Retinal pigment epithelial cell (primary cell): Measurements from ENCODE around the gene ACTN2.

Experiments
- DNase-seq: peaks from one replicate; pipeline ENCODE4 v3.0.0-alpha.2; 2010; ENCODE audit warnings: low read depth
- H3K4me3 ChIP-seq: 2 replicates; pipeline ENCODE4 v1.5.1; 2011; ENCODE audit warnings: mild to moderate bottlenecking, low read length, control low read depth, moderate library complexity
- CTCF ChIP-seq: conservative IDR thresholded peaks from 2 replicates; pipeline ENCODE4 v1.5.1; 2011; ENCODE audit warnings: low read depth, low read length, control low read depth, inconsistent platforms

The ACTN2 gene

GRCh38 chr1:236809148-236809547, 122.8 kb downstream of the ACTN2 start:
- TF ChIP-seq CTCF, result no peak
- H3K4me3 ChIP-seq, result no peak overlapping the region
- DNase-seq, result no peak

DNA sequence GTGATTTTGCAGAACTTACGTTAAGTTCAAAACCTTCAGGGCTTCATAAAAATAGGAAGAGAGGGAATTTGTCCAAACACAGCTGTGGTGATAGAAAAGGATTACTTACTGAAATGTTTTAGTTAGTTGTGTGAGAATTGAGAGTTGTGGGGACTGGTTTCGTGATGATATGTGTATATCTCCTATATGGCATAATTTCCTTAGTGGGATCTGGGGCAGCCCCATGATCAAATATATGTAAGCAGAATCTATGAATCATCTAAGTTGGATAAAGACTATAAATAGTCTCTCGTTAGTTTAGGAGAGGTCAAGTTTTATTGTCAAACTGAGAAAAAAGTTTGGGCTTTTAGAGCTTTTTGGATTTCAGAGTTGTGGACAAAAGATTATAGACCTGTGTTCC, 123.7 kb downstream of the ACTN2 start:
- TF ChIP-seq CTCF, result no peak
- DNase-seq, result no peak
- H3K4me3 ChIP-seq, result no peak overlapping the region

DNA sequence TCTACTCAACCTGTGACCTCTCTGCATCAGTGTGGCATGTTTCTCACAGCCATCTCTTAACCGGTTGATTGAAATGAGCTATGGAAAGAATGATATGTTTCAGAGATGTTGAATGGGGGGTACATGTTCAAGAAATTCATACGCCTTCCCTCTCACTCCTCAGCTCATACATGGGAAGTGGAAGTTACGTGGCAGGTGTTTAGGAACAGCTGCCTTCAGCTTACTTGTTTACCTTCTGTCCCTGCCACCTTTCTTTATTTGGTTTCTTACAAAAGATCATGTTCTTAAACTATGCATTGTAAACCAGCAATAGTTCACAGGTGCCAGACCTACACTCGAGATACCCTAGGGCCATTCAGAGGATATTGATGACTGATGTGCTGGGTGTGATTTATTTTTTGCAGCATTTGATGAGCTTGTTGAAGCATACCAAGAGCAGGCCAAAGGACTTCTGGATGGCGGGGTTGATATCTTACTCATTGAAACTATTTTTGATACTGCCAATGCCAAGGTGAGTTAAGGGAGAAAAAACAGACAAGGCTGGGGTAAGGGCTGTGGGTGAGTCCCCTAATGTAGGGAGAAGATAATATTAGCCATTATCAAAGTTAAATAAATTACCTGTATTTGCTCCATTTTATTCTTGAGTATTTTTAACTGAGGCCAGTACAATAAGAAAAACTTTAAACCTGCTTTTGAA, 126.2 kb downstream of the ACTN2 start:
- TF ChIP-seq CTCF, result no peak

More for the DNA sequence above, 126.2 kb downstream of the ACTN2 start:
- no peak for DNase-seq
- no peak overlapping the region for H3K4me3 ChIP-seq
